Hematopoietic multipotent progenitor cell treated with erythropoietin and hydrocortisone succinate and interleukin-3 and kit ligand, for 8 days (in vitro differentiated cells): Measurements from ENCODE around the gene LTF.

Experiments
- DNase-seq: peaks from one replicate; pipeline ENCODE4 v3.0.0-alpha.2; 2015

LTF gene

DNA sequence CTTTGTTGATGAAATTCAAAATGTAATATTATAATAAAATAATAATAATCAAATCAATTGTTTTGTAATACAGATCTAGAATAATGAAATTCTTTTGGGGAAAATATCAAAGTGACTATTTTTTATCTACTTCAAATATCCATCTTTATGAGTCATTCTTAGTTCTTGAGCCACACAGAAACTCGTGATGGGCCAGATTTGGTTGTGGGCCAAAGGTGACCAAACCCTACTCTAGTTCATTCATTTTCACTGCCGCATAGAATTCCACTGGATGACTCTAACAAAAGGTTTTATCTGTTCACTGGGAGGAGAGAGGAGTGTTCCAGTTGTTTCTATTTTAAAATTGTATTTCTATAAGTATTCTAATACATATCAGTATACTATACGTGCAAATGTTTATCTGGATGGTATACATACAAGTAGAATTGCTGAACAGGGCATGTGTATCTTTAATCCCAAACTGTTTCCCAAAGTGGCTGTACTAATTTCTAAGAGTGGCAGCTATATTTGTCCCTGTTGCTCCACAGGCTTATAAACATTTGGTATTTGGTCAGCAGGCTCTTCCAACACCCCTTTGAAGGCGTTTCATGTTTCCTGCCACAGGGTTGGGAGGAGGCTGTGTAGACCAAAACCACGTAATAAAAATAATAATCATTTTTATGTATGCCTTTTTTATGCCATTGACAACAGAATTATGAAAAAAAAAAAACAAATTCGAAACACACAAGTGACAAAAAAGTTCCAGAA is 25.8 kb upstream of the LTF start:
- no peak for DNase-seq

DNA sequence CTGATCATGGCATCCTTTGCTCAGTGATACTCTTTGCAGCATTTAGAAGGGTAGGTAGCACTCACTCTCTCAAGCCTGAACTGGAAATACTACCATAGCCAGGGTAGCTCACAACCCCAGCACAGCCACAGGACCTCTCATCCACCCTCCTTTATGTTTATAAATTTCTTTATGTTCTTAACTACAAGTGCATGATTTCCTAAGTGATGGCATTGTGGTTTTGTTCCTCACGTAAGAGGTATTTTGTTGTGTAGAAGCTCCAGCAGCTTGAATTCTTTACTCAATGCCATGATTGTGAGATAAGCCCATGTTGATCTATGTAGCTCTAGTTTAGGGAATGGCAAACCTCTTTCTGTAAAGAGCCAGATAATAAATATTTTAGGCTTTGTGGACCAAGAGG is 25.2 kb upstream of the LTF start:
- no peak for DNase-seq

DNA sequence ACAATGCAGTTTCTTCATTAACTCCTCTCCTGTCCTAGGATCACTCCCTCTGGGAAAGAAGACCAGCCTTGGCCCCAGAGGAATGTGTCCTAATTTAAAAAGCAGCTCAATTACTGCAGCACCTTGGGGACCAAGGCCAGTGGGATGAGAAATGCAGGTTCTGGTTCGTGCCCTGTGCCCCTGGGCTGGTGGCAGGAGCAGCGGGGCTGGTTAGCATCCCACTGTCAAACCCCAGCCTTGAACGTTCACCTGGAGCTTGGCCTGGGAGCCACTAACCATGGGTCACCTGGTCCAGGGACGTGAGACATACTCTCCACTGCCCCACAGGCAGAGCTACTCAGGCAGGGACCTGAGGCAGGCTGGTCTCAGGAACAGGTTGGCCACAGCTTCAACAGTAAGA is 24.7 kb upstream of the LTF start:
- no peak for DNase-seq

DNA sequence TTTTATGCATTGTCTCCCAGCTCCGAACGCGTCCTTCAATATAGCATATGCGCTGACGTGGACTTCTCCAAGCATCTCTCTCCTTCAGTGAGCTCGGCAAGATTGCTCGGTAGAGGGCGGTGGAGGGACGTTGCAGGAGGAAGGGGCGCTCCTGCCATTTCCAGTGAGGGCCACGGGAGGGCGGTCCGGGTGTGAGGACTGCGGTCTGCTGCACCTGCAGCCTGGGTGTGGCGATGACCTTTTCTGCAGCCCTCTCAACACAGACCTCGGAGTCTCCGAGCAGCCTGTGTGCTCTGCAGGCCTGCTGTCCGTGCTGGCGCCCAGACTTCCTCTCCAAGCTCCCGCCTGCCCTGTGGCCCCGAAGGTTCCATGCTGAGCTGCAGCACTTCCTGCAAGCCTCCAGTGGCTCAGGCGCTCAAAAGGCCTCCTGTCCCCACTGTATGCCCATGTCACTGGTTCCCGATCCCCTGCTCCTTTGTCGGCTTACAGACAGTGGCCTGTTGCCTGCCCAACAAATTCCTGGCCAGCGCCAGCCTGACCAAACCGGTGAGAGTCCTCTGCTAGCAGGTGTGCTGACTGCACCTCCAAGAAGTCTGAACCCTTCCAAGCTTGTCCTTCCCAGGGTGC is 24.1 kb upstream of the LTF start:
- peak; percentile 95 for DNase-seq

DNA sequence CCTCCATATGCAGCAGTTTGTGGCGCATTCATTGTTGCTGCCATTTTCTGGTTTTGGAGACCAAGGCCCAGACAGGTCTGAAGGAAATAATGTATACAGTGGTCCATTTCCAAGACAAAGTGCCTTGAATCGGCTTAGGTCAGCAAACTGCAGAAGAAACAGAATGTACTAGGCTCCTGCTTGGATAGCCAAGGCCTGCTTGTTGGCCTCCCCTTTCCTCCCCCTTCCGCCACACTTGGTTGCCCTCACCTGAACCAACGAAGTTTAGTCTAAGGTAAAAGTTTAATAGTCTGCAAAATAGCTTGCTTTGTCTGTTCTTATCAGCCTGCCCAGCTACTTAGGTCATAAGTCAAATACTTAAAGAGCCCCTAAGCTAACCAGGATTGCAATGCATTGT is 21.1 kb upstream of the LTF start:
- DNase-seq = no peak

DNA sequence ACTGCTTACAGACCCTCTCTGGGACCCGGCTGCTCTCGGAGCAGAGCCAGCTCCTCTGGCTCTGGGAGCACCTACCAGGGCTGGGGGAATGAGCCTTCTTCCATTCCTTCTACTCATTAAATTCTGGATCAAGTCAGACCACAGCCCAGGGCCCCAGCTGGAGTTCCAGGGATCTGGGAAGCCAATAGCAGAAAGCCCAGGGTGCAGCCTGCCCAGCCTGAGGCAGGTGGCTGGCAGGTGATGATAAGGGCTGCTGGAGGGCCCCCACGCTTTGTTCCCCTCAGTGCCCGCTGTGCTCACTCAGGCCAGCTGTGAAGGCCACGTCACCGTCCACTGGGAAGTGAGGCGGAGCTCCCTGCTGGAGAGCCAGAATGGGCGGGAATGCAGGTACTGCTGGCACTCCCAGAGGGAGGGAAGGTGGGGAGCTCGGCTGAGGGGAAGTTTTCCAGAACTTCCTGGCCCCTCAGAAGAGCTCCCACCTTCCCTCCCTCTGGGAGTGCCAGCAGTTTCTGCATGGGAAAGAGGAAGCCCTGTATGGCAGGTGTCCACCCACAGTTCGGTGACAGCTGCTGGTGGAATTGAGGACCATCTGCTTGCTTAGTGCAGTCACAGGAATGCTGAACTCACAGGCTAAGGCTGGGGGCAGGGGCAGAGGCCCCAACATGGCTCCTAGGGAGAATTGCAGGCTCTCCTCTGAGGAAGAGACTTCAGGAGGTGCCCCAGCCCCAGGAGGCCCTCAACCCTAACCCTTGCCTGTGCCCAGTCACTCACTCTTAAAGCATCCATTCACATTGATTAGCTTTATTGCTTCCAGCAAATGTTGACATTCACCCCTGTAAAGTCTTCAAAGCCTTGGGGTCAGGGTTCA is 20.4 kb upstream of the LTF start:
- DNase-seq = no peak

DNA sequence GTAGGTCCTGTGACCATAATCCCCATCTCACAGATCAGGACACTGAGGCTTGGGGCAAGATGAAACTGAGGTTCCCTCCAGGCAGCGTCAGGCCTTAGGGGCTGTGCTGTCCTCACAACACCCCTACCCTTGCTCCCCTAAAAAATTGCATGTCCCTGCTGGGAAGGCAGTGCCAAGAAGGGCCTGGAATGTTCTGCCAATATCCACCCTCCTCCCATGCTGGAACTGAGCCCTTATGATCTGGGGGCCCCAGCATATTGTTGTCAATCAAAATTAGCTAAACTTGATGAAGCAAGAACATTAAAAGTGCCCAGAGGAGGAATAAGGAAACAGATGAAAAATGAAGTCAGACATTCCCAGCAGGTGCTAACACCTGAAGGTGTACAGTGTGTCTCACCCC is 19.7 kb upstream of the LTF start:
- DNase-seq = no peak

DNA sequence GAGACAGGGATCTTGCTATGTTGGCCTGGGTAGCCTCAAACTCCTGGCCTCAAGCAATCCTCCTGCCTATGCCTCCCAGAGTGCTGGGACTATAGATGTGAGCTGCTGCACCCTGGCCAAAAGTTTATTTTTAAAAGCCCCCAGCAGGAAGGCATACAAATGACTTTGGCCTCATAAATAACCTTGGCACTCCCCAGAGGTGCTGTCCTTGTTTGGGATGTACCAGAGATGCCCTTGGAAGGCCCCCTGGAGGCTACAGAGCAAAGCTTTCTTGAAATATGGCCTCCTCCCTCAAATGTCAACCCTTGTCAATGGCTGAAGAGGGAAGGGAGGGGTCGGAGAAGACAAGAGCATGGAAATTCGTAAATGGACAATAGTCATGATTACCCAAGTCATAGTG is 19.1 kb upstream of the LTF start:
- peak; percentile 52 for DNase-seq

DNA sequence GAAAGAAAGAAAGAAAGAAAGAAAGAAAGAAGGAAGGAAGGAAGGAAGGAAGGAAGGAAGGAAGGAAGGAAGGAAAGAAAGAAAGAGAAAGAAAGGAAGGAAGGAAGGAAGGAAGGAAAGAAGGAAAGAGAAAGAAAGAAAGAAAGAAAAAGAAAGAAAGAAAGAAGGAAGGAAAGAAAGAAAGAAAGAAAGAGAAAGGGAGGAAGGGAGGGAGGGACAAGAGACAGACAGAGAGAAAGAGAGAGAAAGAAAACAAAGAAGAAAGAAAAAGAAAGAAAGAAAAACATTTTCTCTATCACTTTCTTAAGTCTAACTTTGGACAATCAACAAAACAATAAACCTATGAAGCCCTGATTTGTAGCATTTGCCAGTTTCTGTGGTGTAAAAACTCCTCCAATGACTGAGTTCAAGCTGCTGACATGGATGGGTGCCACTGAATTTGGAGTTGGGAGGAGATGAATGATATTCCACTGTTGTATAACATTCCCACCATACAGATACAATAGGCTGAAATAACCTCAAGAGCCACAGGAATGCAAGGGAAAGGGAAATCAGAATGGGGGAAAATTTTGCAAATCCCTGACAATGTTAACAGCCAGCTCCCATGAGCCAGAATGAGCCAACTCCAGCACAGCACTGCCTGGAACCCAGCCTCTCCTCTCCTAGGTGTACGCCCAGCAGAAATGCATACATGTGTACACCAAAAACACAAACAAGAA is 18.1 kb upstream of the LTF start:
- no peak for DNase-seq

DNA sequence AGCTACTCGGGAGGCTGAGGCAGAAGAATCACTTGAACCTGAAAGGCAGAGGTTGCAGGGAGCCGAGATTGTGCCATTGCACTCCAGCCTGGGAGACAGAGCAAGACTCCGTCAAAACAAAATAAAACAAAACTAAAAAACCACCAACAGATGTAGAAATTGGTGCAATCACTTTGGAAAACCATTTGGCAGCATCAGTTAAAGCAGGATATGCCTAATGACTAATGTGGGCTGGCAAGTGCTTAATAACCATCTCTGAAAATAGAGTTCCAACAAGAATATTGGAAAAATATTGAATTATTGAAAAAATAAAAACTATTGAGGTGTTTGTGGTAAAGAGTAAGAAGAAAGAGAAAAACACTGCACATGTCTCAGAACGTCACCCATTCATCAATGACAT is 16.9 kb upstream of the LTF start:
- no peak for DNase-seq

DNA sequence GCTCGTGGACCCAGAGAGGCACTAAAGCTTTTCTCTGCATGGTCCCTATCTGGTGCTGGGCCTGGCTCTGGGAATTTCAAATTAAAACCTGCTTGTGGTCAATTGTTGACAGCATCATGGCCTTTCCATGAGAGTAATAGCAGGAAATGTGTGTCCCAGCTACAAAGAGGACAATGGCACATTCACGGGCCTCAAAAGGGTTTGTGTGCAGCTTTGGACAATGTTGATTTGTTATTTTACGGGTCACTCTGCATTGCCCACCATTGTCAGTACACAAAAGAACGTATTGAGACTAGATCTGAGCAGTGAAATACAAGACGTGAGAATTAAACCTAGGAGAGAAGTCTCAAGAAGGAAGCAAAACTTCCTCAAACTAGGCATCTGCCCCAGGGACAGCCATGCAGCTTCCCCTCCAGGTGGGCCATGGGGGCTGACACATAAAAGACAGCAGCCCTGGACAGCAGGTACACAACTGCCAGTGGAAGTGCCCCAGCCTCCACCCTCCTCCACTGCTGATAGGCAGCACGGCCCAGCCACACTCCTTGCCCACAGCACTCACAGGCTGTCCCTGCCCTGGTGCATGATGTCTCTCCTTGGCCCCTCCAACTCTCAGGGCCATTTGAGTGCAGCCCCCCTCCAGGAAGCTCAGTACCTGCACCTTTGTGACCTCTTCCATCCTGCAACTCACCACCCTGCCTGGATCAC is 15.9 kb upstream of the LTF start:
- no peak for DNase-seq

DNA sequence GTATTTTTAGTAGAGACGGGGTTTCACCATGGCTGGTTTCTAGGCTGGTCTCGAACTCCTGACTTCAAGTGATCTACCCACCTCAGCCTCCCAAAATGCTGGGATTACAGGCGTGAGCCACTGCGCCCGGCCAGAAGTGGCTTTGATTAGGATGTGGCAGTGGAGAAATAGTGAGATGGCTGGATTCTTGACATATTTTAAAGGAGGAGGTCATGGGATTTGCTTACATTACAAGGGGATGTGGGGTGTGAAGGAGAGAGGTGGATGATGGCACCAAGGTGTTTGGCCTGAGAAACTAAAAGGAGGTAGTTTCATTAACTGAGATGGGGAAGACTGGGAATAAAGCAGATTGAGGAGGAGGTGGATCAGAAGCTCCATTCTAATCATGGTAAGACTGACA is 15.0 kb upstream of the LTF start:
- DNase-seq = no peak

DNA sequence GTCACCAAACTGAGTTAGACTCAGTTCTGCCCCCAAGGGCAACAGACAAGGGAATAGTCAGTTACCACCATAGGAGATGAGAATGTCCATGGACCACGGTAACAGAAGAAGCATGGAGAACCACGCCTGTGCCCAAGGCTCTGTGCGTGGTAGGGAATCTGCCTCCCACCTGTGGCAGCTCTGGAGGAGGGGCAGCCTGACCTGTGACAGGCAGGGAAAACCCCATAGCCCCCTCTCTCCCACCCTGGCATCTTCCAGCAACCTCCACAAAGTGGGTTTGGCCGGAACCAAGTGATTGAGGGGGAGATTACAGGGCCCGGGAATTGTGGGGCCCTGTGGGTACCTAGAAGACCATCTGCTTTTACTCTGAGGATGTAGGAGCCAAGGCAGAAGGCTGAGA is 14.3 kb upstream of the LTF start:
- DNase-seq = no peak

DNA sequence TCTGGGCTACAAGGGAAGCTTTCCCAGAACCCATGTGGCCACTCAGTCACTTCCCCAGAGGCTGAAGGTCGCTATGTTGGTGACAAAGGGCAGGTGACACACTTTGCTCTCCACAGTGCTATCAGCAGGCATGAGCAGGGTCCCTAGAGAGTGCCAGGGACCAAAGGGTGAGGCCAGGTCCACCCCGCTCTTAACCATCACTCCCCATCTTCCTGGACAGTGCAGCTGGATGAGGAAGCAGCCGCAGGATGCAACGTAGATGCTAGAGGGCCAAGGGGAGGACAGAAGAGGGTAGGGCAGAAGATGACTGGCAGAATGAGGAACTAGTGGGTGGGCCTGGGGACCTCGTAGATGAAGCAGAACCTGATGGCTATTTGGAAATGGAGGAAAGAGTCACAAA is 13.6 kb upstream of the LTF start:
- DNase-seq = no peak

DNA sequence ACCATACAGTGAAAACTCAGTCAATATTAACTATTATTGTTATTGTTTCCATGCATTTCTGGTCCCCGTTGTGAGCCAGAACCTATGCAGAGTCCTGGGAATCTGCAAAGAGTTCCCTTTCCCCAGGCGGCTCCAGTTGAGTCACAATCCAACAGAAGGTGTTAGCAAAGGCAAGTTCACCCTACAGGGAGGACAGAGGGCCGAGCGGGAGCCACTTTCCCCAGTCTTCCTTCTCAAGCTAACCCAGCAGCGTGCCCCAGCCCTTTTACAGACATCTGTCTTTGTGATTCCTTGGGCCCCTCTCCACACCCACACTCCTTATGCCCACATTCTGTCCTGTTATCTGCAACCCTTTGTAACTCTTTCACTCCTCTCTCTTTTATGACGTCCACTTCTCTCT is 13.1 kb upstream of the LTF start:
- no peak for DNase-seq

DNA sequence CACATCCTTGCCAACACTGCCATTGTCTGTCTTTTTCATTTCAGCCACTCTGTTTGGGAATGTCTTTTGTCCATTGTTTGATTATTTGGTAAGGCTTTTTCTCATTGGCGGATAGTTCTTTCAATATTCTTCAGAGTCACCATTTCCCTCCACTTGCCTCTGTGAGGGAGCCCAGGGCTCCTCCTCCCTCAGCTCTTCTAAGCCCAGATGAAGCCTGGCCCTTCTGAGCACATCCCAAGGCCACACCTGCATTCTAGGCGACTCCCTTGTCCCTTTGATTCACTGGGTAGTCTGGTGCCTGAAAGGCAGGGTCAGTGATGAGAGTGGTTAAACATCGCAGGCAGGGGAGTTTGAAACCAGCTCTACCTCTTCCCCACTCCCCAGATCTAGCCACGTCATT is 12.4 kb upstream of the LTF start:
- DNase-seq = no peak

DNA sequence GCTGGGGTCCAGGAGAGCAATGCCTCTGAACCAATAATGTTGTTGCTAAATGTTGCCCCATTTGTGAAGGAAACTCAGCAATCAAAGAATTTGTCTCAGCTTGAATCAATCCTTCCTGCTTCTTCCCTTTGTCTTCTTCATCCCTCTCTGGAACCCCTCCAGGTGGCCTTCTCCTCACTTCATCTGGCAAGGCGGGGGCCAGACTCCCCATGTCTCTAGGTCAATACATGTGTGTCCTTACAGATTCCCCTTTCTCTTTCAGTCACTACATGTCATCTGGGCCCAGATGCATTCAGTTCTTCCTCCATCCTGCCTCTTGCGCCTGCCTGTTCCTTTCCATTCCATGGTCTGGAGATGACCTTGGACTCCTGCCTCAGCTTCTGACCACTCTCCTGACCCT is 8.0 kb upstream of the LTF start:
- no peak for DNase-seq

DNA sequence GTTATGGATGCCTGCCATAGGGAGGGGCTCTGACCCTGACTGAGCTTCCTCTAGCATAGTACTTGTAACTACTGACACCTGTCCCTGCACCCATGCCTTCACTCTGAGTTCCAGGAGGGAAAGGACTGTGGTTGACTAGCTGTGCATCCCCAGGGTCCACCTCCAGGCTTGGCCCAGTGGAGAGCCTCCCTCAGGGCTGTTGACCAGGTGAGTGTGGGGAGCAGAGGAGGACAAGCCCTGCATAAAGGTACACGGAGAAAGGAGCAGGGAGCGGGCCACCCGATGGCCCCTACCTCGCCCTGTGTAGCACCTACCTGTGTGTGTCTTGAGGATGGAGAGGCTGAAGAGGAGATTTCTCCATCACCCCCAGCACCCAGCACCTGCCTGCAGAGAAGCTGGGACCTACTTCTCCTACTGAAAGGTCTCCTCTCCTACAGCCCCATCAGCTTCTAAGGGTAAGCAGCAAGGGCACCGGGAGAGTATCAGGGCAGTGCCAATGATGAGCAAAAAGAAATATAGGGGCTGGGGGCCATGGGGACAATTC is 6.7 kb upstream of the LTF start:
- DNase-seq = no peak

DNA sequence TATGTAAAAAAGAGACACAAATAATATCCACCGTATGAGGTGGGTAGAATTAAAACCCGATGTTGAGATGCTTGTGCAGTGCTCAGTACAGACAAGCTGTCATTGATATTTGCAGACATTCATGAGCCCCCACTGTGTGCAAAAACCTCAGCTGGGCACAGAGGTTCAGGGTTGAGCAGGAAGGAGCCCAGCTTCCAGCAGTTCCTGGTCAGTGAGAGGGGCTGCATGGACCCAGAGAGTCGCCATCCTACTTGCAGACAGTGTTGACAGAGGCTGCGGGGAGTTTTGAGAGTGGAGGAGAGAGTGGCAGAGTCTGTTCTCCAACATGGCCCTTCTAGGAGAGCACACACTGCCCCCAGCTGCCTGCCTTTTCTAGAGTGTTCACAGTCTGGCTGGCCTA is 6.1 kb upstream of the LTF start:
- DNase-seq = no peak

DNA sequence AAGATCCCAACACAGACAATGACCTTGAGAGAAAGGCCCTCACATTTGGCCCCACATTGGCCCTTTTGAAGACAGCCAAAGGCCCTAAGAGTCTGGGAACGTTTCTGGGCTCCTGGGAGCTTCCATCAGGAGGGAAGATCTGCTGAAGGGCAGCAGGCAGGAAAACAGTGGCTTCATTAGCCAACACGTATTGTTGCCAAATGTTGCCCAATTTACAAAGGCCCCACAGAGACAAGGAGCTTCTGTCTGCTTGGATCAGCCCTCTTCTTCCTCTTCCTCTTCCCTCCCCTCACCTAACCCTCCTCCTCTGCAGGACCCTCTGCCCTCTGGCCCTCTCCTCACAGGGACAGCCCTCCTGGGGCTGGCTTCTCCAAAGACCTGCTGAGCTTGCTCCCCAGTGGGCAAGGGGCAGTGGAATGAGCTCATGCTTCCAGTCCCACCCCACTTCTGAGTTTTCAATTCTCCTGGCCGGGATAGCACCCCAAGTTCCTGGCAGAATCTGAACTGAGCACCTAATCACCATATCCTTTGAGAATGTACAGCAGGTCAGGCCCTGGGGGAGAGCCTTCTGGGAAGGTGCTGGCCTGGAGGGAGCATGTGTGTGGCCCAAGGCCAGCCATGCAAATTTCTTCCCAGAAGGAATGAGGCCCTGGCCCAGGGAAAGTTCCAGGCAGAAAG is 5.1 kb upstream of the LTF start:
- DNase-seq = no peak

DNA sequence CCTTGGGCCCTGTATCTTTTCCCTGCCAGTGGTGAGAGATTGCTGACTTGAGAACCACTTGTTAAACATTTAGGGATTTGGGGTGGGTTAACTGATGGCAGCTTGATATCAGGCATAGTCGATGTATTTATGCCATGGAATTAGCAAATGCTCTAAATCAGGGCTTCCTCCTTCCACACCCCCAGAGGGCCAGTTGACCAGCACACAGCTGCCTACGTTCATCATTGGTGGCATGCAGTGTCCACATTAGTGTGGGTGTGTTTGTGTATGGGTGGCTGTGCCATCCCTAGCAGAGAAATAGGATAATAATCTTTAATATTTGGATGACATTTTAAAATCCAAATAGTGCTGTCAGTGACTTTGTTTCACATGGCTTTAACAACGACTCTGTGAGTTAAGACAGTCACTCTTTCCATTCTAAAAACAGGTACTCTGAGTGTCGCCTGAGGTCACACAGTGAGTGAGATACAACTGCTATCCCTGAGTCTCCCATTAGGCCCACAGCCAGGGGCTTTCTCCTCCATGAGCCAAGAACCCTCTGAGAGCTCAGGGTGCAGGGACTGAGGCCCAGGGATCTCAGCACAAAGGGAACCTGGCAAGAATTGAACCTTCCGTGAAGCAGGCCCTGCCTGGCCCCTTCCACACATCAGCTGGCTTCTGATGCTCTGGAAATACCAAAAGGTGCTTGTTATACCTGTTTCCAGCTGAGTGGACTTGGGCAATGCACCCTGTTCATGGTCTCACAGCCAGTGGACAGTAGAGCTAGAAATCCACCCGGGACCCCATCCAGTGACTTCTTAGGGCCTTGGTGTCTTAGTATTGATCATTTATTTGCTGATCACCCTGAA is 4.3 kb upstream of the LTF start:
- DNase-seq = no peak
